HUDEP-2 (cell line): ENCODE data around the gene ANKRD55.
"Not testable (repeated sequence)": the region's sequence is repeated elsewhere in the genome, so short reads cannot be mapped to it uniquely, and the experiment has no call there.

Source experiments
- DNase-seq, 76 experiments: peaks; one replicate each; lab custom pipeline; 2025; ENCODE audit not compliant: unreplicated experiment in 76 of 76; lab: John Stamatoyannopoulos, UW

The ANKRD55 gene

GRCh38 chr5:56088431-56088949 lies 144.6 kb downstream of the ANKRD55 start:
- no peak for DNase-seq

- no peak for DNase-seq
These were observed 147.9 kb downstream of the ANKRD55 start for GRCh38 chr5:56085193-56085592.

GRCh38 chr5:56083286-56083854 lies 149.8 kb downstream of the ANKRD55 start:
- DNase-seq: no peak

- DNase-seq: not testable (repeated sequence)
These were observed 152.0 kb downstream of the ANKRD55 start for GRCh38 chr5:56081053-56081642.

GRCh38 chr5:56080375-56081052 lies 152.6 kb downstream of the ANKRD55 start:
- no peak for DNase-seq

- not testable (repeated sequence) for DNase-seq
These were observed 154.0 kb downstream of the ANKRD55 start for GRCh38 chr5:56079157-56079500.

- DNase-seq: no peak
These were observed 154.6 kb downstream of the ANKRD55 start for GRCh38 chr5:56078278-56079156.

GRCh38 chr5:56077796-56078233 lies 155.3 kb downstream of the ANKRD55 start:
- no peak for DNase-seq

- no peak for DNase-seq
These were observed 156.6 kb downstream of the ANKRD55 start for GRCh38 chr5:56076486-56076885.

GRCh38 chr5:56075361-56075760 lies 157.8 kb downstream of the ANKRD55 start:
- no peak for DNase-seq

- no peak for DNase-seq
These were observed 160.0 kb downstream of the ANKRD55 start for GRCh38 chr5:56072863-56073766.

GRCh38 chr5:56071470-56071869 lies 161.7 kb downstream of the ANKRD55 start:
- no peak for DNase-seq

- DNase-seq: no peak
These were observed 162.2 kb downstream of the ANKRD55 start for GRCh38 chr5:56070851-56071465.

GRCh38 chr5:56069652-56070226 lies 163.4 kb downstream of the ANKRD55 start:
- no peak for DNase-seq

GRCh38 chr5:56066931-56067450 lies 166.1 kb downstream of the ANKRD55 start:
- DNase-seq: no peak

GRCh38 chr5:56064984-56065383 lies 168.1 kb downstream of the ANKRD55 start:
- no peak for DNase-seq

- DNase-seq: no peak
These were observed 172.6 kb downstream of the ANKRD55 start for GRCh38 chr5:56060276-56061110.

- DNase-seq: no peak
These were observed 173.3 kb downstream of the ANKRD55 start for GRCh38 chr5:56059854-56060253.
